ENCODE results near the gene BMP8A. TPM values are rescaled to one million over a fixed set of nuclear protein-coding genes. Genes with fewer than 3 reads are reported as not detected.
A peak's percentile ranks its signal among the peaks of the same experiment; 100 is the strongest.
"Not testable (repeated sequence)": the region's sequence is repeated elsewhere in the genome, so short reads cannot be mapped to it uniquely, and the experiment has no call there.

The BMP8A gene, protein sequence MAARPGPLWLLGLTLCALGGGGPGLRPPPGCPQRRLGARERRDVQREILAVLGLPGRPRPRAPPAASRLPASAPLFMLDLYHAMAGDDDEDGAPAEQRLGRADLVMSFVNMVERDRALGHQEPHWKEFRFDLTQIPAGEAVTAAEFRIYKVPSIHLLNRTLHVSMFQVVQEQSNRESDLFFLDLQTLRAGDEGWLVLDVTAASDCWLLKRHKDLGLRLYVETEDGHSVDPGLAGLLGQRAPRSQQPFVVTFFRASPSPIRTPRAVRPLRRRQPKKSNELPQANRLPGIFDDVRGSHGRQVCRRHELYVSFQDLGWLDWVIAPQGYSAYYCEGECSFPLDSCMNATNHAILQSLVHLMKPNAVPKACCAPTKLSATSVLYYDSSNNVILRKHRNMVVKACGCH
- polyA plus RNA-seq (2013, experiment 1 of 2; ENCODE audit: insufficient read length), result 0.17 TPM
- polyA plus RNA-seq (2013, experiment 2 of 2; ENCODE audit: insufficient read length), result 0.07 TPM

GRCh38 chr1:39491146-39491921, at the start of gene BMP8A:
Gene BMP8A, plus strand, starts transcription at chr1:39491636. Its CDS starts 356 bp downstream, at chr1:39491992.
- no peak for DNase-seq

DNA sequence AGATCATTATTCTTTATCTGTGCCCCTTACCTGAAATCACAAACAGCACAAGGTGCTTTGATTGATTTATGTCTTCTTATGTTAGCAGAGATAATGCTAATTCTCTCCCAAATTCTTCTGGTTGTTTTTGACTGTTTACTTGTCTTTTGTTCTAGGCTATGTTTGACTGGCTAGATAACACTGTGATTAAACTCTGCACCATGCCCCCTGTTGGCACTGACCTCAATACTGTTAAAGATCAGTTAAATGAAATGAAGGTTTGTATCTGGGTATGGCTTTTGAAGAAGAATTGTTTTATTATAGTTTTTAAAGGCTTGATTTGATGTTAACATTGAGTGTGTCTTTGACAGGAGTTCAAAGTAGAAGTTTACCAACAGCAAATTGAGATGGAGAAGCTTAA, 49.6 kb upstream of the BMP8A start:
- no peak for DNase-seq

GRCh38 chr1:39445573-39445972, 45.9 kb upstream of the BMP8A start:
- no peak for DNase-seq

- DNase-seq, result no peak
These were observed 44.4 kb upstream of the BMP8A start for GRCh38 chr1:39446986-39447567.

DNA sequence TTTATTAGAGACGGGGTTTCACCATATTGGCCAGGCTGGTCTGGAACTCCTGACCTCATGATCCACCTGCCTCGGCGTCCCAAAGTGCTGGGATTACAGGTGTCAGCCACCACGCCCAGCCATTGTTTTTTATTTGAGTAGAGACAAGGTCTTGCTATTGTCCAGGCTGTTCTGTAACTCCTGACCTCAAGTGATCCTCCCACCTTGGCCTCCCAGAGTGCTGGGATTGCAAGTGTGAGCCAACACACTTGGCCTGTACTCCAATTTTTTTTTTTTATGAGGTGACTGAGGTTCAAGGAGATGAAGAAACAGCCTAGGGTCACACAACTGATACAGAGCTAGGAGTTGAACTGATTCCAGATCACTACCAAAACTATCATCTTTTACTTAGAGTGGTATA, 41.4 kb upstream of the BMP8A start:
- DNase-seq, result not testable (repeated sequence)

DNA sequence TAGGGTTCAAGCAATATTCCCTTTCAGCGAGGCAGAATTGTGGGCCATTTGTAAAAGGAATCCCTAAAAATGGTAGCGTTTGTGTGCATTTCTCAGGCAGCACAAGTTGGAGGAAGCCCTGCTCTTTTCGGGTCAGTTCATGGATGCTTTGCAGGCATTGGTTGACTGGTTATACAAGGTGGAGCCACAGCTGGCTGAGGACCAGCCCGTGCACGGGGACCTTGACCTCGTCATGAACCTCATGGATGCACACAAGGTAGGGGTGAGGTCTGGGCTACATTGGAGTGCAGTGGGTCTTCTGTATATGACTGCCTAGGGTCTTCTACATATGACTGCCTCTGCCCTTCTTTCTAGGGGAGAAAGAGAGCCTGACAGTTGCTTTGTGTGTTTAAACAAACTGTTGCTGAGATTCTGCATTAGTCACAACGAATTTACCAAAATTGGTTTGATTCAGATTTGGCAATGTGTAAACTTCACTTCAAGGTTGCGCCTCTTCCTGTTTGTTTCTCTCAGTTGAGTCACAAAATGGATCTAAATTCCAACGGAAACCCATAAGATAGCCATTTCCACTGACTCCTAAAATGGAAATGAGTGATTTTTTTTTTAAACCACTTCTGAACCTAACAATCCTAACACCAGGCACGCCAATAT, 40.4 kb upstream of the BMP8A start:
- DNase-seq, result peak; percentile 14

- no peak for DNase-seq
These were observed 39.4 kb upstream of the BMP8A start for GRCh38 chr1:39452081-39452480.

DNA sequence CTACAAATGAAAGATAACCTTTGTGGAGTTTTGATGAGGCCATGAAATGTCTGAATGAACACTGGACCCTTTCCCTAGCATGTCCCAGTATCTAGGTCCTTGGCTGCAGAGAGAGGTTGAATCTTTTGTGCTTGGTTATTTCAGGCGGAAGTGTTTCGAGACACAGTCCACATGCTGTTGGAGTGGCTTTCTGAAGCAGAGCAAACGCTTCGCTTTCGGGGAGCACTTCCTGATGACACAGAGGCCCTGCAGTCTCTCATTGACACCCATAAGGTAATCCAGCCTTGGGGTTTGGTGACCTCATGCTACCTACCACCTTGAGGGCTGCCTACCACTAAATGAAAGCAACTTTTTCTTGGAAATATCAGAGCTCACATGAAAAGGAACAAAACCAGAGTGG, 38.9 kb upstream of the BMP8A start:
- DNase-seq, result no peak

GRCh38 chr1:39453603-39454002, 37.8 kb upstream of the BMP8A start:
- DNase-seq, result peak; percentile 16

GRCh38 chr1:39458991-39459390, 32.4 kb upstream of the BMP8A start:
- DNase-seq, result no peak

GRCh38 chr1:39462074-39462473, 29.4 kb upstream of the BMP8A start:
- peak; percentile 4 for DNase-seq

DNA sequence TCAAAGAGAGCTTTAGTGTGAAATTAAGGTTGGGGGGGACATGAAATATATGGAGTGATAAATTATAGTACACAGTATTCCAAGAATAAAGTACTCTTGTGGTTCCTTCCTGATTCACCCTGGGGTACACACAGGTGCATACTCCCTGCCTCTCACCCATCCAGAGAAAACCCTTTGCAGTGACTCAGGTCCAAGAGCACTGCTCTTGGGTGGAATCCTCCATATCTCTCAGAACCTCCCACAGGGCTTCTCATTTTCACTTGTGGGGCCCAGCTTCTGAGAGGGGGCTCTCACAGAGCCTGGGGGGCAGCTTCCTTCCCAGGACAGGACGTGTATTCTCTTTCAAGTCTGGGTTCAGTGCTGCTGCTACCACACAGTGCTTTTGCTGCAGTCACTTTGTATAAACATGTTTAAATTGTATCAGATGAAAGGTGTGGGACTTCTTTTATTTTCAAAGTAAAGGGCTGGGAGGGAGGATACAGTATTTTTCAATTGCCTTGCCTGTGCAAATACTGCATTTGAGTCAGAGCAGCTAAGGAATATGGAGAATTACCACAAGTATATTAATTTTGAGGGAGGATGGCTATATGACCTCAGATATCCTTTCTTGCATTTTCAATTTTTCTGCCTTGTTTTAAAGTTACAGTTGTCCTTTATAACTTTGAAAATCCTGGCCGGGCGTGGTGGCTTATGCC, 24.9 kb upstream of the BMP8A start:
- DNase-seq, result no peak

- not testable (repeated sequence) for DNase-seq
These were observed 24.2 kb upstream of the BMP8A start for GRCh38 chr1:39467108-39467720.

DNA sequence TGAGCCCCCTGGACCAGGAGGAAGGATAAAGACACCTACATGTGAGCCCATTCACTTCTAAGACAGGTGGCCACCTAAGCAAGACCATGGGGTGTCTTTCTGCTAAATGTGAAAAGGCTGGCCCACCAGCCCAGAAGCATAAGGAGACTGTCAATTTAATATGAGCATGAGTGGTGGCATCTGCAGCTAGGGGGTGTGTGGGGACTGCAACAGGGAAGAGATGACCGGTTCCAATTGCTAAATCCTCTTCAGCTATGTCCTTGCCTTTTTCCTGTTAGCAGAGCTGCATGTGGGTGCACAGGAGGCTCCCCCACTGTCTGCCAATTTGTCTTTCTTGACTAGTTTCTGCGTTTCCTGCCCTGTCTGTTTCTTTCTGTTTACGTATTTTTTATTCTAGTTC, 22.3 kb upstream of the BMP8A start:
- DNase-seq, result no peak

GRCh38 chr1:39470040-39470439, 21.4 kb upstream of the BMP8A start:
- no peak for DNase-seq

DNA sequence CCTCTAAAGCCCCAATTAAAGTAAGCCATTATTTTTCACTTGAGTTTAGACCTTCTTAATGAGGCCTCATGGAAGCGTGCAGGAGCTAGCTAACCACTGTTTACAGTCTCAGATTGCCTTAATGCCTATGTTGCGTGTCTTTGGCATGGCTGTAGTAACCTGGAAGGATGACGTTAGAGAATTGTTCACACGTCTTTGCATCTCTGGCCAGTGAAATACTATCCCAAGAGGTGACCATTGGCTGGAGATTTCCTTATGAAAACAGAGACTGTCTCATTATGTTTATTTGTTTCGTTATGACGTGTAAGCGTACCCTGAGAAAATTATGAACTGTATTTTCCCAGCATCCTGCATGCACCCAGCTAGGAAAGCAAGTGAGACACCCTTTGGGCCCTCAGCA, 18.6 kb upstream of the BMP8A start:
- DNase-seq, result no peak

- no peak for DNase-seq
These were observed 18.1 kb upstream of the BMP8A start for GRCh38 chr1:39473324-39473723.

- DNase-seq, result no peak
These were observed 16.6 kb upstream of the BMP8A start for GRCh38 chr1:39474810-39475209.

DNA sequence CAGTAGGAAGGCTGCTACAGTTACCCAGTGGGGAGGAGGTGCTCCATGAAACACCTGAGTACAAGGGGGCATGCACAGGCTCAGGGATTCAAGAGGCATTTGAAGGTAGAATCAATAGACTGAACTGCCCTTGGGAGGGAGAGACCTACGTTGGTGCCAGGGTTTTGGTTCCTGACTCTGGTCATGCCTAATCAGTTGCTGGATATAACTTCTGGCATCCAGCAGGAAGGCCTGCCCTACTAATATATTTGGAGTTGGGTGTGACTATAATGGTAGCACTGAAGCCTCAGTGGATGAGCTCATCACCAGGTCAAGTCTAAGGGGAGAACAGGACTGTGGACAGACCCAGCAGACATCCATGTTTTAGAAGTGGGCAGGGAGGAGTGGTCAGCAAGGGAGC, 15.9 kb upstream of the BMP8A start:
- DNase-seq, result not testable (repeated sequence)

DNA sequence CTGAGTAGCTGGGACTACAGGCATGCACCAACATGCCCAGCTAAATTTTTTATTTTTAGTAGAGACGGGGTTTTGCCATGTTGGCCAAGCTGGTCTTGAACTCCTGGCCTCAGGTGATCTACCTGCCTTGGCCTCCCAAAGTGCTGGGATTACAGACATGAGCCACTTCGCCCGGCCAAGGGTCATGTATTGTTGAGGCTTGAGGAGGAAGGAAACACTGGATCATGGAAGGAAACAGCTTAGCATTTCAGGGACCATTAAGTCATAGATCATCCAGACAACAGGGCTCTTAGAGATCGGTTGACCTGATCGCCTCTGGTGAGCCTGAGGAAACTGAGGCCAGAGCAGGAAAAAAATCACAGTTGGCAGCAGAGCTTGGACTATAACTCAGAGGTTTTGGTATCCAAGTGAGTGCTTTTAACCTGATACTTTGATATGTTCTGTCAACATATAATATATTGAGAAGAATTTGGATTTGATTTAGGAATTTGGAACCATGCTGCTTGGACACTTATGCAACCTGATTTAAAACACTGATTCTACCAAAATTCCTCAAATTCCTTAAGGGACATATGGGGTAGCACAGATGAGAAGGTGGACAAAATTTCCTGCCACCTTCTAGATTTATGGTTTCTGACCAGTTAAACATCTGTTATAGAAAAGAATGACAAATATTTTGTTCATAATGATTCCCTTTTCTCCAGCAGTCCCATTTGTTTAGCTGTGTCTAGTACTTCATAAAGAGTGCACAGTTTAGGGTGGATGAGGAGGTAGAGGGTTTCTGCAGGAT, 13.1 kb upstream of the BMP8A start:
- peak; percentile 50 for DNase-seq

- DNase-seq, result no peak
These were observed 10.1 kb upstream of the BMP8A start for GRCh38 chr1:39481289-39481688.

Measured in fibroblast of skin of abdomen (primary cell).